WTC11 (cell line): ENCODE measurements around the gene FHAD1. TPM values are rescaled to one million over a fixed set of nuclear protein-coding genes. Genes with fewer than 3 reads are reported as not detected.

Experiments
- ATAC-seq: fragments of 200-7000 bp; cut with Tn5 transposase; 2 replicates; pipeline ENCODE4 v1.10.0; 2021; ENCODE audit warnings: mild to moderate bottlenecking, moderate library complexity
- CTCF ChIA-PET: fragments of 300-600 bp; sonication (Branson Sonifier 250); formaldehyde crosslinking; loops from one replicate; lab custom pipeline; 2021; ENCODE audit warnings: antibody characterized with exemption; lab: Charles Lee
- POLR2A ChIA-PET: fragments of 350-600 bp; sonication (Branson Sonifier 250); formaldehyde crosslinking; loops from one replicate; lab custom pipeline; 2021; ENCODE audit warnings: antibody characterized with exemption; lab: Charles Lee
- DNase-seq: peaks from one replicate; pipeline ENCODE4 v3.0.0; 2021; ENCODE audit warnings: low spot score
- H3K27ac Mint-ChIP-seq: 2 replicates; pipeline ENCODE4 v1.8.0; 2021; ENCODE audit warnings: mixed read lengths
- H3K27me3 Mint-ChIP-seq: 2 replicates; pipeline ENCODE4 v1.8.0; 2021; ENCODE audit warnings: low read depth, mild to moderate bottlenecking, moderate library complexity, mixed read lengths
- H3K36me3 Mint-ChIP-seq: 2 replicates; pipeline ENCODE4 v1.8.0; 2021; ENCODE audit warnings: mixed read lengths
- H3K4me1 Mint-ChIP-seq: 2 replicates; pipeline ENCODE4 v1.8.0; 2022; ENCODE audit warnings: mixed read lengths
- H3K4me3 Mint-ChIP-seq: 2 replicates; pipeline ENCODE4 v1.8.0; 2021; ENCODE audit warnings: mild to moderate bottlenecking, moderate library complexity, mixed read lengths
- H3K9me3 Mint-ChIP-seq: 2 replicates; pipeline ENCODE4 v1.8.0; 2021; ENCODE audit warnings: mixed read lengths
- ARID4B ChIP-seq: sonication (generic); formaldehyde crosslinking; IDR thresholded peaks from 2 replicates; pipeline ENCODE4 v1.8.0; 2023; ENCODE audit warnings: missing genetic modification reagents, mild to moderate bottlenecking, borderline replicate concordance
- ESRRA ChIP-seq: sonication (generic); formaldehyde crosslinking; IDR thresholded peaks from 2 replicates; pipeline ENCODE4 v1.8.1; 2022; ENCODE audit warnings: mild to moderate bottlenecking, missing genetic modification reagents, borderline replicate concordance
- GABPB1 ChIP-seq: sonication (generic); formaldehyde crosslinking; IDR thresholded peaks from 2 replicates; pipeline ENCODE4 v1.8.1; 2023; ENCODE audit warnings: mild to moderate bottlenecking, missing genetic modification reagents
- GTF2I ChIP-seq: fragments of 250-450 bp; sonication (Bioruptor Pico); conservative IDR thresholded peaks from 2 replicates; pipeline ENCODE4 v1.4.0; 2021; ENCODE audit warnings: mild to moderate bottlenecking
- MLX ChIP-seq: sonication (generic); formaldehyde crosslinking; IDR thresholded peaks from 2 replicates; pipeline ENCODE4 v1.8.1; 2023; ENCODE audit warnings: mild to moderate bottlenecking, missing genetic modification reagents, moderate library complexity
- MXD4 ChIP-seq: fragments of 250-450 bp; sonication (Bioruptor Pico); IDR thresholded peaks from 2 replicates; pipeline ENCODE4 v1.8.0; 2021; ENCODE audit warnings: mild to moderate bottlenecking, moderate library complexity, borderline replicate concordance
- NFATC4 ChIP-seq: fragments of 250-450 bp; sonication (Bioruptor Pico); IDR thresholded peaks from 2 replicates; pipeline ENCODE4 v1.9.0; 2021; ENCODE audit warnings: mild to moderate bottlenecking
- NR1H2 ChIP-seq: sonication (generic); formaldehyde crosslinking; IDR thresholded peaks from 2 replicates; pipeline ENCODE4 v1.9.0; 2021; ENCODE audit warnings: mild to moderate bottlenecking, moderate library complexity, missing genetic modification reagents
- OVOL2 ChIP-seq: fragments of 250-450 bp; sonication (Bioruptor Pico); IDR thresholded peaks from 2 replicates; pipeline ENCODE4 v1.9.0; 2021; ENCODE audit warnings: mild to moderate bottlenecking, borderline replicate concordance
- RELA ChIP-seq: sonication (generic); formaldehyde crosslinking; IDR thresholded peaks from 2 replicates; pipeline ENCODE4 v1.8.1; 2022; ENCODE audit warnings: missing genetic modification reagents, mild to moderate bottlenecking, borderline replicate concordance
- RORB ChIP-seq: fragments of 250-450 bp; sonication (Bioruptor Pico); IDR thresholded peaks from 2 replicates; pipeline ENCODE4 v1.9.0; 2021; ENCODE audit warnings: mild to moderate bottlenecking
- SOX15 ChIP-seq: fragments of 250-450 bp; sonication (Bioruptor Pico); IDR thresholded peaks from 2 replicates; pipeline ENCODE4 v1.9.0; 2021; ENCODE audit warnings: mild to moderate bottlenecking
- SP1 ChIP-seq: sonication (generic); formaldehyde crosslinking; conservative IDR thresholded peaks from 2 replicates; pipeline ENCODE4 v1.8.1; 2022; ENCODE audit warnings: missing genetic modification reagents
- TCF7 ChIP-seq: sonication (generic); formaldehyde crosslinking; IDR thresholded peaks from 2 replicates; pipeline ENCODE4 v1.8.0; 2022; ENCODE audit warnings: mild to moderate bottlenecking, low read depth, missing genetic modification reagents, moderate library complexity
- TEAD4 ChIP-seq: sonication (generic); formaldehyde crosslinking; IDR thresholded peaks from 2 replicates; pipeline ENCODE4 v1.8.0; 2022; ENCODE audit warnings: mild to moderate bottlenecking, missing genetic modification reagents
- ZNF416 ChIP-seq: fragments of 250-450 bp; sonication (Bioruptor Pico); IDR thresholded peaks from 2 replicates; pipeline ENCODE4 v1.9.0; 2021; ENCODE audit warnings: mild to moderate bottlenecking, inconsistent platforms
- ZNF423 ChIP-seq: fragments of 250-450 bp; sonication (Bioruptor Pico); IDR thresholded peaks from 2 replicates; pipeline ENCODE4 v2.1.2; 2022; ENCODE audit warnings: mild to moderate bottlenecking, moderate library complexity
- ZNF425 ChIP-seq: fragments of 250-450 bp; sonication (Bioruptor Pico); conservative IDR thresholded peaks from 2 replicates; pipeline ENCODE4 v1.9.0; 2021; ENCODE audit warnings: mild to moderate bottlenecking
- total RNA-seq: library from RNA; stranded (reverse); gene quantifications from 3 replicates; pipeline ENCODE4 v1.2.3, GENCODE V29; 2021
- TF ChIP-seq, protein P1 (sequence below): sonication (generic); formaldehyde crosslinking; IDR thresholded peaks from 2 replicates; pipeline ENCODE4 v1.8.0; 2022; ENCODE audit warnings: mild to moderate bottlenecking, missing genetic modification reagents
- TF ChIP-seq, protein P2 (sequence below): sonication (generic); formaldehyde crosslinking; IDR thresholded peaks from 2 replicates; pipeline ENCODE4 v1.8.0; 2022; ENCODE audit warnings: mild to moderate bottlenecking, missing genetic modification reagents

The FHAD1 gene
- total RNA-seq, 1 experiment from 2014 or later: 3.0 TPM

DNA sequence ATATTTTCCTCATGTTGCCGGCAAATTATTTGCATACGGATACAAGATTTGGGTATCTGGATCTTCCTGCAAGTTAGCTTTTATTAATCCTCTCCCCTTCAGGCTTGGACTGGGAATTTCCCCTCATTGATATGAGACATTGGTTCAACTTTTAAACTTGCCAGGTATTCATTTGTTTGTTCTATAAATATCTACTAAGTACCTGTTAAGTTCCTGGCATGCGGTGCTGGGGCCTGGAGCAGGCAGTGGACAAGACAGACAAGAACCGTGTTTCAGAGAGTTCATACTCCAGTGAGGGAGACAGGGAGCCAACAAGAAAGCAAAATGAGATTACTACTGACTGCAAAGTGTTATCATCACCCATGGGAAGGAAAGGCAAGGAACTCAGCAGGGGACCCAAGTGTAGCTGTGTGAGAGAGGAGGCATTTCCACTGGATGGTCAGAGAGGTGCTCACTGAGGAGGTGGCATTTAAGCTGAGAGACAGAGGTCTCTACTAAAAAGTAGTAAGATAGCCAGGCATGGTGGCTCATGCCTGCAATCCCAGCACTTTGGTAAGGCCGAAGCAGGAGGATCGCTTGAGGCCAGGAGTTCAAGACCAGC is 39.1 kb upstream of the FHAD1 start (continued):
- TF ChIP-seq MLX (CRISPR knock-in tag): no peak
- TF ChIP-seq NR1H2 (CRISPR knock-in tag): no peak
- TF ChIP-seq NFATC4 (CRISPR knock-in tag): no peak

GRCh38 chr1:15210651-15211375 is 36.2 kb upstream of the FHAD1 start:
- DNase-seq (no peak), ATAC-seq (no peak)
- Mint-ChIP-seq H3K36me3 (peaks cover 3% of the 10 kb centered on the region; the same call in 1 of the 2 replicates), H3K4me3 (no peak overlapping the region), H3K27me3 (no peaks in the 10 kb centered on the region), H3K4me1 (peaks cover 64% of the 10 kb centered on the region), H3K27ac (peak overlapping the region; percentile 39; the same call in 1 of the 2 replicates), H3K9me3 (no peaks in the 10 kb centered on the region)
- ChIA-PET CTCF (interaction anchor here (1.1 kb wide), 1 partner anchor 61 kb away, joined by 5 read pairs; no protein-coding TSS in a partner anchor), POLR2A (no interaction called here)
- TF ChIP-seq RELA (CRISPR knock-in tag): no peak
- no peak for TF ChIP-seq GTF2I (CRISPR knock-in tag)
- TF ChIP-seq ZNF423 (CRISPR knock-in tag): no peak
- TF ChIP-seq ZNF416 (CRISPR knock-in tag): no peak
- no peak for TF ChIP-seq ZNF425
- TF ChIP-seq TEAD4 (CRISPR knock-in tag): no peak
- no peak for TF ChIP-seq MXD4 (CRISPR knock-in tag)
- TF ChIP-seq RORB: no peak
- TF ChIP-seq ARID4B (CRISPR knock-in tag): no peak
- TF ChIP-seq OVOL2 (CRISPR knock-in tag): no peak
- no peak for TF ChIP-seq SP1 (CRISPR knock-in tag)
- TF ChIP-seq TCF7: no peak
- no peak for TF ChIP-seq ESRRA (CRISPR knock-in tag)
- no peak for TF ChIP-seq SOX15 (CRISPR knock-in tag)
- TF ChIP-seq, protein P1, sequence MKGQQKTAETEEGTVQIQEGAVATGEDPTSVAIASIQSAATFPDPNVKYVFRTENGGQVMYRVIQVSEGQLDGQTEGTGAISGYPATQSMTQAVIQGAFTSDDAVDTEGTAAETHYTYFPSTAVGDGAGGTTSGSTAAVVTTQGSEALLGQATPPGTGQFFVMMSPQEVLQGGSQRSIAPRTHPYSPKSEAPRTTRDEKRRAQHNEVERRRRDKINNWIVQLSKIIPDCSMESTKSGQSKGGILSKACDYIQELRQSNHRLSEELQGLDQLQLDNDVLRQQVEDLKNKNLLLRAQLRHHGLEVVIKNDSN: no peak
- TF ChIP-seq, protein P2, sequence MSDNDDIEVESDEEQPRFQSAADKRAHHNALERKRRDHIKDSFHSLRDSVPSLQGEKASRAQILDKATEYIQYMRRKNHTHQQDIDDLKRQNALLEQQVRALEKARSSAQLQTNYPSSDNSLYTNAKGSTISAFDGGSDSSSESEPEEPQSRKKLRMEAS (CRISPR knock-in tag): no peak
- TF ChIP-seq GABPB1 (CRISPR knock-in tag): no peak
